MG63 (cell line): Measurements from ENCODE around the gene FDCSP. TPM values are rescaled to one million over a fixed set of nuclear protein-coding genes. Genes with fewer than 3 reads are reported as not detected.
"Not testable (repeated sequence)": the region's sequence is repeated elsewhere in the genome, so short reads cannot be mapped to it uniquely, and the experiment has no call there.

ENCODE experiments used
- DNase-seq: peaks from one replicate; pipeline ENCODE4 v3.0.0-alpha.2; 2020
- H3K27me3 ChIP-seq: fragments of 250-450 bp; sonication (Bioruptor Pico); 2 replicates; pipeline ENCODE4 v1.5.1; 2020; ENCODE audit warnings: mild to moderate bottlenecking, moderate library complexity
- H3K36me3 ChIP-seq: fragments of 250-450 bp; sonication (Bioruptor Pico); 2 replicates; pipeline ENCODE4 v1.5.1; 2020; ENCODE audit warnings: mild to moderate bottlenecking, moderate library complexity
- H3K4me3 ChIP-seq: fragments of 250-450 bp; sonication (Bioruptor Pico); 2 replicates; pipeline ENCODE4 v1.5.1; 2020; ENCODE audit warnings: mild to moderate bottlenecking, moderate library complexity
- H3K9me3 ChIP-seq: fragments of 250-450 bp; sonication (Bioruptor Pico); 2 replicates; pipeline ENCODE4 v1.5.1; 2020; ENCODE audit warnings: mild to moderate bottlenecking, moderate library complexity
- total RNA-seq: library from RNA; depleted of rRNA; stranded (reverse); fragments of >200 nt; shearing (Covaris generic); gene quantifications from 2 replicates; pipeline ENCODE4 v1.2.3, GENCODE V29; 2014; ENCODE audit warnings: low replicate concordance; rRNA removed

Gene FDCSP
- total RNA-seq, 1 experiment from 2014 or later: not detected

- not testable (repeated sequence) for H3K4me3 ChIP-seq, H3K27me3 ChIP-seq, H3K36me3 ChIP-seq, H3K9me3 ChIP-seq, DNase-seq
These were observed 9.4 kb upstream of the FDCSP start for GRCh38 chr4:70216550-70216949.

GRCh38 chr4:70221389-70221788 lies 4.5 kb upstream of the FDCSP start:
- not testable (repeated sequence) for H3K36me3 ChIP-seq, H3K27me3 ChIP-seq, H3K4me3 ChIP-seq, H3K9me3 ChIP-seq, DNase-seq

- H3K9me3 ChIP-seq, DNase-seq, H3K27me3 ChIP-seq, H3K36me3 ChIP-seq, H3K4me3 ChIP-seq: not testable (repeated sequence)
These were observed 4.1 kb upstream of the FDCSP start for GRCh38 chr4:70221818-70222217.

- Histone ChIP-seq H3K4me3 (no peak overlapping the region), H3K36me3 (no peaks in the 10 kb centered on the region), H3K27me3 (no peaks in the 10 kb centered on the region), H3K9me3 (no peaks in the 10 kb centered on the region)
- DNase-seq: no peak
These were observed 10.2 kb downstream of the FDCSP start for GRCh38 chr4:70236125-70236524.

GRCh38 chr4:70239131-70239883 lies 13.4 kb downstream of the FDCSP start:
- Histone ChIP-seq H3K36me3 (no peaks in the 10 kb centered on the region), H3K4me3 (no peak overlapping the region), H3K9me3 (no peaks in the 10 kb centered on the region), H3K27me3 (no peaks in the 10 kb centered on the region)
- DNase-seq: no peak

DNA sequence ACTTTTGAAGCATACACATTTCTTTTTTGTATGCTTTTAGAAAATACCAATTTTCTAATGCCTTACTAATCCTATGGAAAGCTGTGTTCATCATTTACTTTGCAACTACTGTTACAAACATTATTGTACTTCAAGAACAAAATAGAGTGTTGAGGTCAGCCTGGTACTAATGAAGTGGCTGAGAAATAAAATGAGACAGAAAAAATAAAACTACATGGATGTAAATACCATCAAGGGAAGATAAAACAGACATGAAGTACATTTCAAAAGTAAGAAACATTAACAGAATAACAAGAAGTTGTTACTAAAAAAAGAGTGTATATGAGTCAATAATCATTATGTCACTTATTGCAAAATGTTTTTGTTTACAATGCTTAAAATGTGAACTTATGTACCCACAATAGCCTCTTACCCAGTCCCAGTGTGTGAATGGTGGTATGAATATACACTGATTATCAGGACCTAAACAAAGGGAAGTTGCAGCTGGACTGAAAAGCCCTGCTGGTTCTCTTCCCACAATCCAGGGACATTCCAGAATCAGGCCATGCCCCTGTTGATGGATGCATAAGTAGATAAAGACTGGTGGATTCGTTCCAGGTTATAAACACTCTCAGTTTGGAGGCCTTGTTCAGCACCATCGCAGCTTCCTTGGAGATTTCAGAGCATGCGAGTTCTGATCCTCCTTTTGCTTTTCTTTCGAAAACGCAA lies 14.1 kb downstream of the FDCSP start:
- Histone ChIP-seq H3K27me3 (no peaks in the 10 kb centered on the region), H3K36me3 (no peaks in the 10 kb centered on the region)
- DNase-seq: peak; percentile 1

DNA sequence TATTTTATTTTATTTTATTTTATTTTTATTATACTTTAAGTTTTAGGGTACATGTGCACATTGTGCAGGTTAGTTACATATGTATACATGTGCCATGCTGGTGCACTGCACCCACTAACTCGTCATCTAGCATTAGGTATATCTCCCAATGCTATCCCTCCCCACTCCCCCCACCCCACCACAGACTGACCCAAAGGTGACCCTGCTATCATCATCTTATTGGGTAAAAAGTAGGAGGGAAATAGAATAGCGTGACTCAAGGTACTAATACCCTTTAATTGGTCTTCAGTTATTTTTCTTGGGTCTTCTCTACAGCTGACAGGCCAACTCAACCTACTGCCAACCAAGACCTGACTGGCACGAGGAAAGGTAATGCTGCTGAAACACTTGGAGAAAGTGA lies 16.4 kb downstream of the FDCSP start, which contains the start of gene CSN3:
Gene CSN3, plus strand, starts transcription at position 301 of the 400 bp plus-strand sequence. CDS start 2,223 bp downstream, outside the sequence.
- H3K9me3 ChIP-seq, H3K4me3 ChIP-seq, H3K27me3 ChIP-seq, DNase-seq, H3K36me3 ChIP-seq: not testable (repeated sequence)

More for the DNA sequence above, 14.1 kb downstream of the FDCSP start:
- H3K9me3 ChIP-seq: no peaks in the 10 kb centered on the region
- no peak overlapping the region for H3K4me3 ChIP-seq

DNA sequence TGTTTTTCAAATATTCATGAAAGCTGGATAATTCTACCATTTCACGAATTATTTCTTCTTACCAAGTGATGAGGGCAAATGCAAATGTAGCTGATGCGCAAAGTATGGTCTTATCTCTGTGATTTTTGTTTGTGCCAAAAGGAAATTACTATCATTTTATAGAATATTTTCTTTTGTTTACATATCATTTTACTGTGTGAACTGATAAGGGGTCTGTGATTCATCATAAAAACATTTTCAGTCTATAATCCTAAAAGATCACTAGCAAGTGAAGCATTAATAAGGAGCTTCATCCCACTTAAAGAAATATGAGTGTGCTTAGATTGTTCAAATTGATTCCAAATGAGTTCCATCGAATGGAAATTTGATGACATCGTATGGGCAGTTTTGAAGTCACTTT lies 17.2 kb downstream of the FDCSP start:
- DNase-seq: no peak
- H3K27me3 ChIP-seq: no peaks in the 10 kb centered on the region
- no peaks in the 10 kb centered on the region for H3K36me3 ChIP-seq
- no peaks in the 10 kb centered on the region for H3K9me3 ChIP-seq
- no peak overlapping the region for H3K4me3 ChIP-seq

GRCh38 chr4:70251250-70251944 lies 25.5 kb downstream of the FDCSP start:
- Histone ChIP-seq H3K36me3 (no peaks in the 10 kb centered on the region), H3K27me3 (no peaks in the 10 kb centered on the region), H3K9me3 (no peaks in the 10 kb centered on the region), H3K4me3 (no peak overlapping the region)
- no peak for DNase-seq

DNA sequence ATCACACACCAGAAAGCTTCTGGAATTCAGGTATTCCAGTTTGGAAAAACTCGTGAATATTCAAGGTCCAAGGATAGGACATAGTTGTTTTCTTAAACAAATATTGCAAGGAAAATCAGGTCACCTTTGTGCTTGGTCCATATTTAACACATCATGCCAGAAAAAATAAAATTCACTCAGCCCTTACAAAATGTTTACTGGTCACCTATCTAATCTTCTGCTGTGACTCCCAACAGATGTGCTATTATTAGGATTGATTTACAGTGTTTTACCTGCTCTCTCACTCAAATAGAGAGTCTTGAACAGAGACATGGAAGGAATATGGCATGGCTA lies 26.0 kb downstream of the FDCSP start:
- no peak for DNase-seq
- Histone ChIP-seq H3K9me3 (no peaks in the 10 kb centered on the region), H3K36me3 (no peaks in the 10 kb centered on the region), H3K27me3 (no peaks in the 10 kb centered on the region), H3K4me3 (no peak overlapping the region)

DNA sequence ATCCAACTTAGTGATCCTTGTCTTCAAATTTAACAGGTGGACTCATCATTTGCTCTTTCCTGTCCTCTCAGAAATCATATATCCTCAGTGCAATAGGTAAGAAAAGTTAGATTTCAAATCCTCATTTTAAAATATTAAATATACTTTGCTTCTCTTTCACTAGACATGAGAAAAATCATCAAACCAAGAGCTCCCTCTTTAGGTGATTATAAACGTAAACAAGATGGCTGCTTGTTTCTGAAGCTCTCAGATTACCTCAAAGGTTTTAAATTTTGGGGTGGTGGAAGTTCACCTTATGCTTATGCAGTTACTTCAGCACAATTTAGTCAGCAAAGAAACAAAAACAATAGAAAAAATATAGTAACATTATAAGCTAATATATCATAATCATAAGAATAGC lies 43.8 kb downstream of the FDCSP start:
- Histone ChIP-seq H3K36me3 (no peaks in the 10 kb centered on the region), H3K9me3 (no peaks in the 10 kb centered on the region), H3K27me3 (no peaks in the 10 kb centered on the region), H3K4me3 (no peak overlapping the region)
- no peak for DNase-seq

GRCh38 chr4:70277121-70277520 lies 51.2 kb downstream of the FDCSP start:
- Histone ChIP-seq H3K27me3 (no peaks in the 10 kb centered on the region), H3K9me3 (no peaks in the 10 kb centered on the region), H3K36me3 (no peaks in the 10 kb centered on the region), H3K4me3 (no peak overlapping the region)
- DNase-seq: no peak

- Histone ChIP-seq H3K9me3 (no peaks in the 10 kb centered on the region), H3K4me3 (no peak overlapping the region), H3K27me3 (no peaks in the 10 kb centered on the region), H3K36me3 (no peaks in the 10 kb centered on the region)
- no peak for DNase-seq
These were observed 54.6 kb downstream of the FDCSP start for GRCh38 chr4:70280567-70280966.

Other genes starting within 250 kb of the FDCSP start
- not detected in 2 replicates for gene STATH, start 230.2 kb upstream of the FDCSP start, total RNA-seq
- not detected in 2 replicates for gene HTN3, start 197.7 kb upstream of the FDCSP start, total RNA-seq
- gene HTN1, start 175.7 kb upstream of the FDCSP start, total RNA-seq: not detected in 2 replicates
- gene PRR27, start 71.9 kb upstream of the FDCSP start, total RNA-seq: not detected in 2 replicates
- gene ODAM, start 30.4 kb upstream of the FDCSP start, total RNA-seq: not detected in 2 replicates
- not detected in 2 replicates for gene CSN3, start 16.5 kb downstream of the FDCSP start, total RNA-seq
- gene CABS1, start 108.9 kb downstream of the FDCSP start, total RNA-seq: not detected in 2 replicates
- not detected in 2 replicates for gene SMR3A, start 134.6 kb downstream of the FDCSP start, total RNA-seq
- not detected in 2 replicates for gene SMR3B, start 157.0 kb downstream of the FDCSP start, total RNA-seq
- gene OPRPN, start 171.8 kb downstream of the FDCSP start, total RNA-seq: not detected in 2 replicates
- gene MUC7, start 246.1 kb downstream of the FDCSP start, total RNA-seq: not detected in 2 replicates